ENCODE data around the gene MYO3A. TPM values are rescaled to one million over a fixed set of nuclear protein-coding genes. Genes with fewer than 3 reads are reported as not detected.

MYO3A gene
- total and polyA plus RNA-seq, 2 experiments from 2014 or later, result 0.55 to 5.9 TPM

DNA sequence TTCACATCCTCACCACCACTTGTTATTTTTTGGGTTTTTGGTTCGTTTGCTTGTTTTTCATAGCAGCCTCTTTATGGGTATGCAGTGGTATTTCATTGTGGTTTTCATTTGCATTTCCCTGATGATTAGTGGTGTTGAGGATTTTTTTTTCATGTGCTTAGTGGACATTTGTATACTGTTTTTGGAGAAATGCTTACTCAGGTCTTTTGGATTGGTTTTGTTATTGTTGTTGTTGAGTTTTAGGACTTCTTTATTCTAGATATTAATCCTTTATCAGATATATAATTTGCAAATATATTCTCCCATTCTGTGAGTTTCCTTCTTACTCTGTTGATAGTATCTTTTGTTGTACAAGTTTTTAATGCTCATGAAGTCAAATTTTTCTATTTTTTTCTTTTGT is 325.3 kb downstream of the MYO3A start:
- Histone ChIP-seq H3K27ac (no peak overlapping the region), H3K4me3 (no peak overlapping the region), H3K9me3 (ENCODE audit: low read depth) (no peaks in the 10 kb centered on the region), H3K27me3 (peaks cover 4% of the 10 kb centered on the region), H3K4me1 (ENCODE audit: low read depth) (no peaks in the 10 kb centered on the region), H3K36me3 (no peaks in the 10 kb centered on the region)
- no peak for DNase-seq (ENCODE audit: low read depth in 1 of 2, low spot score in 1 of 2)
- TF ChIP-seq, protein P1, sequence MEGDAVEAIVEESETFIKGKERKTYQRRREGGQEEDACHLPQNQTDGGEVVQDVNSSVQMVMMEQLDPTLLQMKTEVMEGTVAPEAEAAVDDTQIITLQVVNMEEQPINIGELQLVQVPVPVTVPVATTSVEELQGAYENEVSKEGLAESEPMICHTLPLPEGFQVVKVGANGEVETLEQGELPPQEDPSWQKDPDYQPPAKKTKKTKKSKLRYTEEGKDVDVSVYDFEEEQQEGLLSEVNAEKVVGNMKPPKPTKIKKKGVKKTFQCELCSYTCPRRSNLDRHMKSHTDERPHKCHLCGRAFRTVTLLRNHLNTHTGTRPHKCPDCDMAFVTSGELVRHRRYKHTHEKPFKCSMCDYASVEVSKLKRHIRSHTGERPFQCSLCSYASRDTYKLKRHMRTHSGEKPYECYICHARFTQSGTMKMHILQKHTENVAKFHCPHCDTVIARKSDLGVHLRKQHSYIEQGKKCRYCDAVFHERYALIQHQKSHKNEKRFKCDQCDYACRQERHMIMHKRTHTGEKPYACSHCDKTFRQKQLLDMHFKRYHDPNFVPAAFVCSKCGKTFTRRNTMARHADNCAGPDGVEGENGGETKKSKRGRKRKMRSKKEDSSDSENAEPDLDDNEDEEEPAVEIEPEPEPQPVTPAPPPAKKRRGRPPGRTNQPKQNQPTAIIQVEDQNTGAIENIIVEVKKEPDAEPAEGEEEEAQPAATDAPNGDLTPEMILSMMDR (IDR thresholded peaks at IDR 0.05; ENCODE audit: low read depth, low read length), result no peak

Measured in cardiac muscle cell (in vitro differentiated cells and primary cell).